GM23338 (cell line): Measurements from ENCODE around the gene ORAI3. TPM values are rescaled to one million over a fixed set of nuclear protein-coding genes. Genes with fewer than 3 reads are reported as not detected.

ENCODE experiments used
- ATAC-seq: fragments of 200-7000 bp; cut with Tn5 transposase; 3 replicates; pipeline ENCODE4 v1.9.1; 2020
- DNase-seq: peaks from one replicate; pipeline ENCODE4 v3.0.0-alpha.2; 2015; ENCODE audit warnings: low spot score
- H2AFZ ChIP-seq: fragments of 200-600 bp; sonication (generic); 2 replicates; pipeline ENCODE4 v1.8.0; 2016; ENCODE audit warnings: antibody characterized with exemption, mild to moderate bottlenecking, moderate library complexity
- H3F3A ChIP-seq: fragments of 200-600 bp; sonication (generic); replicated peaks from 2 replicates; pipeline ENCODE4 v1.8.0; 2017; ENCODE audit warnings: antibody characterized with exemption, mixed run types, low read depth
- H3K27ac ChIP-seq: fragments of 200-600 bp; sonication (generic); 2 replicates; pipeline ENCODE4 v1.6.1; 2016; ENCODE audit warnings: low read depth
- H3K27me3 ChIP-seq: fragments of 200-600 bp; sonication (generic); 2 replicates; pipeline ENCODE4 v1.8.0; 2016; ENCODE audit warnings: mild to moderate bottlenecking, mixed run types, moderate library complexity; ENCODE audit not compliant: insufficient read depth
- H3K36me3 ChIP-seq: fragments of 200-600 bp; sonication (generic); 2 replicates; pipeline ENCODE4 v1.8.0; 2016; ENCODE audit warnings: mild to moderate bottlenecking; ENCODE audit not compliant: insufficient read depth
- H3K4me1 ChIP-seq: fragments of 200-600 bp; sonication (generic); 2 replicates; pipeline ENCODE4 v1.8.0; 2016; ENCODE audit warnings: mild to moderate bottlenecking, moderate library complexity; ENCODE audit not compliant: insufficient read depth
- H3K4me2 ChIP-seq: fragments of 200-600 bp; sonication (generic); 2 replicates; pipeline ENCODE4 v1.7.1; 2017; ENCODE audit warnings: mixed run types
- H3K4me3 ChIP-seq: fragments of 200-600 bp; sonication (generic); 2 replicates; pipeline ENCODE4 v1.6.1; 2016; ENCODE audit warnings: mixed run types
- H3K79me2 ChIP-seq: fragments of 200-600 bp; sonication (generic); replicated peaks from 2 replicates; pipeline ENCODE4 v1.8.0; 2017; ENCODE audit warnings: mild to moderate bottlenecking; ENCODE audit not compliant: insufficient read depth
- H3K9me2 ChIP-seq: fragments of 200-600 bp; sonication (generic); 2 replicates; pipeline ENCODE4 v1.8.0; 2017; ENCODE audit not compliant: insufficient read depth
- H4K20me1 ChIP-seq: fragments of 200-600 bp; sonication (generic); replicated peaks from 2 replicates; pipeline ENCODE4 v1.8.0; 2017; ENCODE audit warnings: mild to moderate bottlenecking; ENCODE audit not compliant: insufficient read depth
- H3K27ac Mint-ChIP-seq: 2 replicates; pipeline ENCODE4 v1.8.0; 2020; ENCODE audit warnings: inconsistent platforms, mild to moderate bottlenecking, moderate library complexity, mixed read lengths
- H3K27me3 Mint-ChIP-seq: 3 replicates; pipeline ENCODE4 v1.8.0; 2022; ENCODE audit warnings: low read depth, mild to moderate bottlenecking, moderate library complexity, mixed read lengths, inconsistent platforms; ENCODE audit not compliant: insufficient read depth, poor library complexity
- H3K36me3 Mint-ChIP-seq: 3 replicates; pipeline ENCODE4 v1.8.0; 2021; ENCODE audit warnings: low read depth, mild to moderate bottlenecking, inconsistent platforms, moderate library complexity, mixed read lengths
- H3K4me1 Mint-ChIP-seq: 3 replicates; pipeline ENCODE4 v1.8.0; 2020; ENCODE audit warnings: mild to moderate bottlenecking, inconsistent platforms, mixed read lengths
- H3K4me3 Mint-ChIP-seq: 3 replicates; pipeline ENCODE4 v1.8.0; 2021; ENCODE audit warnings: moderate library complexity, mild to moderate bottlenecking, inconsistent platforms, mixed read lengths
- H3K9me3 Mint-ChIP-seq: 3 replicates; pipeline ENCODE4 v1.8.0; 2020; ENCODE audit warnings: moderate library complexity, mild to moderate bottlenecking, inconsistent platforms, mixed read lengths
- CREB1 ChIP-seq: fragments of 250-450 bp; sonication (Bioruptor Pico); IDR thresholded peaks from 2 replicates; pipeline ENCODE4 v1.5.0; 2020; ENCODE audit warnings: low read depth, mild to moderate bottlenecking, moderate library complexity
- CTCF ChIP-seq, 2 experiments: fragments of 200-600 bp in 1 of 2; sonication (generic) in 1 of 2; conservative IDR thresholded peaks; 2 replicates each; pipeline versions ENCODE4 v1.5.1 to v1.6.1; 2016 to 2017; ENCODE audit warnings: antibody characterized with exemption in 2 of 2, low read depth in 2 of 2, mild to moderate bottlenecking in 2 of 2, moderate library complexity in 1 of 2
- ETS1 ChIP-seq: IDR thresholded peaks from 2 replicates; pipeline ENCODE4 v1.6.1; 2016; ENCODE audit warnings: antibody characterized with exemption
- EZH2 ChIP-seq: fragments of 200-600 bp; sonication (generic); IDR thresholded peaks from one replicate; pipeline ENCODE4 v1.8.0; 2017; ENCODE audit warnings: antibody characterized with exemption, mild to moderate bottlenecking, low read depth; ENCODE audit not compliant: unreplicated experiment
- EZH2phosphoT487 ChIP-seq: fragments of 200-600 bp; sonication (generic); IDR thresholded peaks from one replicate; pipeline ENCODE4 v1.8.1; 2018; ENCODE audit warnings: antibody characterized with exemption; ENCODE audit not compliant: unreplicated experiment
- JUNB ChIP-seq: IDR thresholded peaks from one replicate; pipeline ENCODE4 v1.6.1; 2016; ENCODE audit warnings: antibody characterized with exemption; ENCODE audit not compliant: unreplicated experiment
- NANOG ChIP-seq: IDR thresholded peaks from 2 replicates; pipeline ENCODE4 v1.6.1; 2016; ENCODE audit warnings: antibody characterized with exemption, borderline replicate concordance
- POLR2AphosphoS5 ChIP-seq: IDR thresholded peaks from 2 replicates; pipeline ENCODE4 v1.6.1; 2016; ENCODE audit warnings: antibody characterized with exemption, low read depth
- REST ChIP-seq: IDR thresholded peaks from one replicate; pipeline ENCODE4 v1.6.1; 2018; ENCODE audit warnings: antibody characterized with exemption; ENCODE audit not compliant: unreplicated experiment
- STAT1 ChIP-seq: IDR thresholded peaks from one replicate; pipeline ENCODE4 v1.6.1; 2016; ENCODE audit warnings: antibody characterized with exemption; ENCODE audit not compliant: unreplicated experiment
- ZNF114 ChIP-seq: fragments of 250-450 bp; sonication (Bioruptor Pico); IDR thresholded peaks from 2 replicates; pipeline ENCODE4 v1.5.0; 2020; ENCODE audit warnings: mild to moderate bottlenecking, moderate library complexity
- ZNF331 ChIP-seq: fragments of 250-450 bp; sonication (Bioruptor Pico); IDR thresholded peaks from 2 replicates; pipeline ENCODE4 v1.5.0; 2020; ENCODE audit warnings: low read depth, mild to moderate bottlenecking, moderate library complexity
- ZNF462 ChIP-seq: fragments of 250-450 bp; sonication (Bioruptor Pico); IDR thresholded peaks from 2 replicates; pipeline ENCODE4 v1.5.0; 2020; ENCODE audit warnings: mild to moderate bottlenecking, moderate library complexity
- polyA plus RNA-seq: library from polyadenylated mRNA; unstranded; fragments of >200 nt; fragmentation: Nextera tagmentation; extraction: Ambion mirVana; gene quantifications from 2 replicates; pipeline ENCODE4 v1.2.1, GENCODE V29; 2016
- total RNA-seq: library from RNA; depleted of rRNA; stranded (reverse); fragments of >200 nt; shearing (Covaris generic); gene quantifications from 2 replicates; pipeline ENCODE4 v1.2.3, GENCODE V29; 2014

The ORAI3 gene
- total and polyA plus RNA-seq, 2 experiments from 2014 or later: 6.9 to 15.9 TPM

GRCh38 chr16:30899794-30900193 is 49.1 kb upstream of the ORAI3 start:
- Mint-ChIP-seq H3K36me3 (no peaks in the 10 kb centered on the region; the same call in 2 of the 3 replicates), H3K9me3 (no peaks in the 10 kb centered on the region; the same call in 2 of the 3 replicates), H3K27me3 (peaks cover 18% of the 10 kb centered on the region), H3K4me3 (no peak overlapping the region), H3K27ac (no peak overlapping the region), H3K4me1 (peaks cover 20% of the 10 kb centered on the region)
- Histone ChIP-seq H3K79me2 (no peaks in the 10 kb centered on the region), H2AFZ (no peak overlapping the region), H3K4me2 (no peak overlapping the region), H3K36me3 (no peaks in the 10 kb centered on the region), H3K4me1 (peaks cover 21% of the 10 kb centered on the region), H4K20me1 (no peaks in the 10 kb centered on the region), H3F3A (peaks cover 28% of the 10 kb centered on the region), H3K27ac (no peak overlapping the region), H3K9me2 (peaks cover 7% of the 10 kb centered on the region; the same call in 1 of the 2 replicates), H3K27me3 (peaks cover 23% of the 10 kb centered on the region), H3K4me3 (no peak overlapping the region)
- no peak for ATAC-seq
- no peak for DNase-seq
- TF ChIP-seq REST: no peak
- no peak for TF ChIP-seq ZNF462 (CRISPR knock-in tag)
- no peak for TF ChIP-seq ETS1
- TF ChIP-seq STAT1: no peak
- TF ChIP-seq ZNF331: no peak
- no peak for TF ChIP-seq EZH2phosphoT487
- TF ChIP-seq POLR2AphosphoS5: no peak
- no peak for TF ChIP-seq CTCF (conservative IDR thresholded peaks at IDR 0.05; ENCODE audit: low read depth in 2 of 2)
- TF ChIP-seq JUNB: no peak
- TF ChIP-seq ZNF114 (CRISPR knock-in tag): no peak
- TF ChIP-seq CREB1: no peak
- TF ChIP-seq NANOG: no peak
- TF ChIP-seq EZH2: no peak
